Measurements from ENCODE around the gene CNDP1.

Gene CNDP1

DNA sequence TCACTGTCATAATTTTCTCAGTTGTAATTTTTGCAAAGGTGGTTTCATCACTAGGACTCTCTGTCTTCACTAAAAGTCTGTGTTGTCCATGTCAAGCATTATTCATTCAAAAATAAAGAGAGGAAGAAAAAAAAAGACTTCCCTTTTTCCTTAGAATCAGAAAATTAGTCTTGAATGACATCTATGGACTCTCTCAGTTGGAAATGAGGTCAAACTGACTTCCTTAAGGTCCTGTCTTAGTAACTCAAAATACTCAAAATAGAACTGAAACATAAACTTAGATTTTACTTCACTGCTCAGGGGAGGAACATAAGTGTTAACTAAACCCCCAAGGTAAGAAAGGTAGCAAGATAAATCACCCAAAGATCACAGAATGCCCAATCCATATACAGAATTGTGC lies 61.1 kb downstream of the CNDP1 start:
- no peak for DNase-seq

DNA sequence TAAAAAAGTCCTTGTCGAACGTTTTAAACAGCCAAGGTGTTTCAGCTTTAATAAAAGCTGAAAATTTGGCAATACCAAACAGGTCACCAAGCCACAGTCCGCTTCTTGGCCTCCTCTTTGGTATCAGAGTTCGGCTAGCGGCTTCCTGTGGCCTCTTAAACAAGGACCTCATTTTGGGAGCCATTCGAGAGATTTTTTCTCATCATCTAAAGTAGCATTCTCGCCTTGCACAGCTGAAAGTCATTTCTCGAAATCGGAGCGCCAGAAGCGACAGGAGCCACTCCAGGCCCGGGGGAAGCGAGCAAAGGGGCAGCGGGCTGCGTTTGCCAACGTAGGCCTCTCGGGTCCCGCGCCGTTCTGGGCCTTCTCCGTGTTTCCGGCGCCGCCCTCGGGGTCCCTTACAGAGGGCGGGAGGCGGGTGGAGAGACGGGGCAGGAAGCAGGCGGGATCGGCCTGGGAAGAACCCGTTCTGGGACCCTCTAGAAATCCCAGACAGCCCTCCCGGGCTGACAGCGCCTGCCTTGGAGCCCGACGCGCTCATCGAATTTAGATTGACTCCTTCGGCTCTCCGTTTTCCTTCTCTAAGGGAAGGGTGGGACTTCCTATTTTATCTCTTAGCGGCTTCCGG lies 62.8 kb downstream of the CNDP1 start:
- DNase-seq = peak; percentile 85

DNA sequence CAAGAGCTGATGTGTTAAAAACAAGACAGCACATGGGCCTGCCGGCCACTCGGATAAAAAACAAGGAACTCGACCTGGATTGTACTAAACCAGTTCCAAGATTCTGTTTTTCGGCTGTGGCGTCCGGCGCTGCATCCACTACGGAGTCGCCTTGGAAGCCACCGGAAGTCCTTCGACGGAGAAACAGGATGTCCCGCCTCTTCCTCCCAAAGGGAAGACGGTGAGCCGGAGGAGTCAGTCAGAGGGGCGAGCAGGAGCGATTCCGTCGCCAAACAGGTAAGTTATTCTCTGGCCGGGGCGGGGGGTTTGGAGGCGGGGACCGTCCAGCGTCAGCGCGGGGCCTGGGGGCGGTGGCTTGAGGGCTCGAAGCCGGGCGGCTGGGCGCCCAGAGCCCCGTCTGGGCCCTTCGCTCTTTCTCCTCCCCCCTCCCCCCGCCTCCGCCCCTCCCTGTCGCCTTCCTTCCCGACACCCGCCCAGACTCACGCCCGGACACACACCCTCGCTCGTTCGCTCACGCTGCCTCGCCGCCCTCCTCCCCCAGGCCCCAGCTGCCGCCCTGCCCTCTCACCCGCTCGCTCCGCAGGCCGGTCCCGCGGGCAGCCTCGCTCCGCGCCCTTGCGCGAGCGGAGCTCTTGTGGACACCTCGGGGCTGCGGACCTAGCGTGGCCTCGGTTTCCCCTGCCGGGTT lies 63.5 kb downstream of the CNDP1 start, which contains the start of gene ZNF407:
TSS of gene ZNF407 (plus strand) at position 209 of the 688 bp plus-strand sequence. CDS start 33,150 bp downstream, outside the sequence.
- peak; percentile 93 for DNase-seq

- peak; percentile 69 for DNase-seq
Measured at GRCh38 chr18:74598350-74599001, 64.2 kb downstream of the CNDP1 start.

GRCh38 chr18:74604361-74604760 lies 70.1 kb downstream of the CNDP1 start:
- no peak for DNase-seq

- DNase-seq = no peak
Measured at GRCh38 chr18:74604774-74605173, 70.5 kb downstream of the CNDP1 start.

DNA sequence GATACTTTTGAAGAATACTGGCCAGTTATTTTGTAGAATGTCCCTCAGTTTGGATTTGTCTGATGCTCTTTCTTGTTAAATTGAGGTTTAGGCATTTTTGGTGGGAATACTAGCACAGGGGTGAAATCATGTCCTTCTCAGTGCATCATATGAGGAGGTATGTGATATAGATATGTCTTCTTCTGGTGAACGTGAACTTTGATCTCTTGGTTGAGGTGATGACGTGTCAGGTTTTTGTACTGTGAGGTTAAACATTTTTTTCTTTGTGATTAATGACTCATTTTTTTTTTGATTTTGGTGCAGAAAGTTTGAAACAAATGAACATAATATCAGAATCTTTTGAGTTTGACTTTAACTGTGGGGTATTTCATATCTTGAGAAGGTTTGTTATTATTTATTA lies 74.4 kb downstream of the CNDP1 start:
- DNase-seq = no peak

GRCh38 chr18:74609535-74609934 lies 75.2 kb downstream of the CNDP1 start:
- no peak for DNase-seq

DNA sequence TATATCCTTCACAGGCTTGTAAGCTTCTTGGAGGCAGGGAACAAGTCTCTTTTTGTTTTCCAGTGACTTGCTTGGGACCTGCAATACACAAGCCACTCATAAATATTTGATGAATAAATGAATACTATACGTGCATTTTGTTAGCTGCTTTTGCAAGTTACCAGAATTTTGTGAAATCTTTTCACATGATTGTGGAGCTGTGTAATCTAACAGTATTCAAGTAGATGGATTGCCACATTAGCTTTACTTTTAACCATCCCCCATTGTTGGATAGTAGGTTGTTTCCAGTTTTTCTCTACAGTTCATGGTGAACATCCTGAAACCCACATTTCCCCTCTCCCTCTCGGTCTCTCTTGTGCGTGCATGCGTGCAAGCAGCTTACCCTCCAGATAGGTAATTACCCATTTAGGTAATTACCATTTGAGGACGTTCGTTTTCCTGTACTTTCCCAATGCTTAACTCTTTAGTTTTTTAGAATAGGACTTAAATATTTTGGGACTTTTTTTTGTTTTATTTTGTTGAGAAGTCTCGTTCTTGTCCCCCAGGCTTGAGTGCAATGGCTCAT lies 75.8 kb downstream of the CNDP1 start:
- DNase-seq = no peak

GRCh38 chr18:74610860-74611259 lies 76.6 kb downstream of the CNDP1 start:
- DNase-seq = no peak

DNA sequence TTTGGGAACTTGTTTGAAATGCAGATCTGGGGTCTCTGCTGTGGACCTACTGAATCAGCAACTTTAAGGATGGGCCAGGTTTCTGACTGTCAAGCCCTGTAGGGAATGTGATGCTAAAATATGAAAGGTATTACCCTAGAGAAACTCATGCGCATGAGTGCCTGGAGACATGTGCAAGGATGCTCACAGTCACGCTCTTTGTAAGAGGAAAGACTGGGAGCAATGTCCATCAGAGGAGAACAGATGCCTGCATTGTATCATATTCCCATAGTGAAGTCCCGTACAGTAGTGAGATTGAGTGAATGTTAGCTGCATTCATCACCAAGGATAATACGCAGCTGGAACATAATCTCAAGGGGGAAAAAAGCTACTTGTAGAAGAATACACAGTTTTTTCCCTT lies 77.5 kb downstream of the CNDP1 start:
- no peak for DNase-seq

GRCh38 chr18:74613381-74613780 lies 79.1 kb downstream of the CNDP1 start:
- DNase-seq = no peak

- no peak for DNase-seq
Measured at GRCh38 chr18:74616494-74616893, 82.2 kb downstream of the CNDP1 start.

GRCh38 chr18:74617486-74617885 lies 83.2 kb downstream of the CNDP1 start:
- no peak for DNase-seq

- no peak for DNase-seq
Measured at GRCh38 chr18:74622072-74622471, 87.8 kb downstream of the CNDP1 start.

GRCh38 chr18:74623047-74623816 lies 88.9 kb downstream of the CNDP1 start:
- DNase-seq = no peak

DNA sequence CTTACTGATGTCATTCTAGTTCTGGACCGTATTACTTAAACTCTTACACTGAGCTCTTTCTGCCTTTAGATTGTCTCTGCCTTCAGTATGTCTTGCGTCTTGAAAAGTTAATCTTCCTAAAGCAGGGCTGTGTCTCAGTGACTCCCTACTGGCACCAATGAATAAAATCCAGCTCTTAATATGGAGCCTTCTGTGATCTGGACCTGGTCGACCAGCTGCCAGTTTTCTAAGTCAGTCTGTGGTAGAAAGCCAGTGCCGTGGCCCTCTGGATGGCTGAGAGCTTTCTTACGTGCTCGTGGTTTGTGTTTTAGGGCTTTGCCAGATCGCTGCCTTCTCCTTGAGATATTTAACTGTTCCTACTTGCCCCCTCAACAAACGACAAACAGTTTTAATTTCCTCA lies 90.2 kb downstream of the CNDP1 start:
- DNase-seq = peak; percentile 7

- no peak for DNase-seq
Measured at GRCh38 chr18:74625157-74625556, 90.9 kb downstream of the CNDP1 start.

- no peak for DNase-seq
Measured at GRCh38 chr18:74626049-74626874, 92.0 kb downstream of the CNDP1 start.

DNA sequence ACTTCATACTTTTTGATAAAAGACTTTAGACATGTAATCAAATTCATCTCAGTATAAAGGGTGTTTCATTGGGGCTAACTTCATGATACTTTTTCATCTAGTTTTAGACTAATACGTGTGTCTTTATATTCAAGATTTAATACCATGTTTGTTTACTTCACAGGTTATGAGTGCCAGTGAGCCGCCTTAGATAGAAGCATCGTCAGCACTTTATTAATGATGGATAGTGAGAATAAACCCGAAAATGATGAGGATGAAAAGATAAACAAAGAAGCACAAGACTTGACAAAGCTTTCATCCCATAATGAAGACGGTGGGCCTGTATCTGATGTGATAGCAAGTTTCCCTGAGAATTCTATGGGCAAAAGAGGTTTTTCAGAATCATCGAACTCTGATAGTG lies 96.5 kb downstream of the CNDP1 start:
- no peak for DNase-seq

GRCh38 chr18:74631212-74631611 lies 96.9 kb downstream of the CNDP1 start:
- DNase-seq = no peak

Data from NCI-H82 (cell line).